ENCODE measurements around the gene CTSF. TPM values are rescaled to one million over a fixed set of nuclear protein-coding genes. Genes with fewer than 3 reads are reported as not detected.

Gene CTSF
- total RNA-seq, 1 experiment from 2014 or later: 3.7 TPM

DNA sequence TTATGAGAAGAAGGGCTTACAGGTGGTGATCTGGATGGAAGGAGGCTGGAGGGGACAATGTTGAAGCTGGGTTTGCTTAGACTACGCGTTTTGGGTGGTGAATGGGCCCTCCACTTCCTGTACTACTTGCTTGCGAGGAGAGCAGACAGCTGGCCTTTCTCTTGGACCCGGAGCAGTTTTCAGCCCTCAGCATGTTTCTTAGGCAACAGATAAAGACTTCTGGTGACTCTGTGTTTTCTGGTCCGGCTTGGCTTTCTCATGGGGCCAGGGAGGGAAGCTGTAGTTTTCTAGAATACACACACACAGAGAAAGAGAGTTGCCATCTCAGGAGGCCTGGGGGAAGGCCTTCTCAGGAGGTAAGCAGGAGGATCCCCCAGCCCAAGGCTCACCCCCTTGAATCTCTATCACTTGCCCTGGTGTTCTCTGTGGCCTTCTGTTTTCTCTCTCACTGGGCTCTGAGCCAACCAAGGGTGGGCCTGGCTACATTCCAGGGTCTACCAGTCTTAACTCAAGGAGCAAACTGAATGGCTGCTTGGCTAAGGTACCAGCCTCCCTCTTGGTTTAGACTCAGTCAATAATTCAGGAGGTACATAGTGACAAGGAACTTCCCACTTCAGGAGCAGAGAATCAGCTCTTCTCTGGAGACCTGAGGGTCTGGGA lies 27.0 kb upstream of the CTSF start:
- Histone ChIP-seq H3K27ac (ENCODE audit: low read depth, low read length, poor library complexity, severe bottlenecking) (peak overlapping the region; percentile 21), H3K4me3 (ENCODE audit: low read depth, low read length, poor library complexity, severe bottlenecking) (no peak overlapping the region), H3K36me3 (ENCODE audit: insufficient read depth, low read length, poor library complexity, severe bottlenecking) (peaks cover 14% of the 10 kb centered on the region), H3K27me3 (replicated peaks; ENCODE audit: insufficient read depth, low read depth, low read length, poor library complexity) (no peaks in the 10 kb centered on the region), H3K9me3 (ENCODE audit: low read depth, low read length, poor library complexity, severe bottlenecking) (no peaks in the 10 kb centered on the region), H3K4me1 (ENCODE audit: insufficient read depth, low read length, poor library complexity, severe bottlenecking) (peaks cover 9% of the 10 kb centered on the region)
- CTCF ChIA-PET: interaction anchor here (0.6 kb wide), 1 partner anchor 68 kb away, joined by 8 read pairs; no protein-coding TSS in a partner anchor
- intact Hi-C loops (cut with micrococcal nuclease; ENCODE audit: unreplicated experiment): no loop called here
- no peak for TF ChIP-seq EZH2 (IDR thresholded peaks at IDR 0.05; ENCODE audit: borderline replicate concordance, low read depth, low read length, poor library complexity, severe bottlenecking)
- TF ChIP-seq, protein P1, sequence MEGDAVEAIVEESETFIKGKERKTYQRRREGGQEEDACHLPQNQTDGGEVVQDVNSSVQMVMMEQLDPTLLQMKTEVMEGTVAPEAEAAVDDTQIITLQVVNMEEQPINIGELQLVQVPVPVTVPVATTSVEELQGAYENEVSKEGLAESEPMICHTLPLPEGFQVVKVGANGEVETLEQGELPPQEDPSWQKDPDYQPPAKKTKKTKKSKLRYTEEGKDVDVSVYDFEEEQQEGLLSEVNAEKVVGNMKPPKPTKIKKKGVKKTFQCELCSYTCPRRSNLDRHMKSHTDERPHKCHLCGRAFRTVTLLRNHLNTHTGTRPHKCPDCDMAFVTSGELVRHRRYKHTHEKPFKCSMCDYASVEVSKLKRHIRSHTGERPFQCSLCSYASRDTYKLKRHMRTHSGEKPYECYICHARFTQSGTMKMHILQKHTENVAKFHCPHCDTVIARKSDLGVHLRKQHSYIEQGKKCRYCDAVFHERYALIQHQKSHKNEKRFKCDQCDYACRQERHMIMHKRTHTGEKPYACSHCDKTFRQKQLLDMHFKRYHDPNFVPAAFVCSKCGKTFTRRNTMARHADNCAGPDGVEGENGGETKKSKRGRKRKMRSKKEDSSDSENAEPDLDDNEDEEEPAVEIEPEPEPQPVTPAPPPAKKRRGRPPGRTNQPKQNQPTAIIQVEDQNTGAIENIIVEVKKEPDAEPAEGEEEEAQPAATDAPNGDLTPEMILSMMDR (conservative IDR thresholded peaks at IDR 0.05; ENCODE audit: low read depth, low read length): no peak
- peak; percentile 44 for DNase-seq (ENCODE audit: low spot score)
- POLR2A ChIA-PET (ENCODE audit: low non-redundant PET): no interaction called here
- BruUV-seq (replicated peaks): no TSS peak

DNA sequence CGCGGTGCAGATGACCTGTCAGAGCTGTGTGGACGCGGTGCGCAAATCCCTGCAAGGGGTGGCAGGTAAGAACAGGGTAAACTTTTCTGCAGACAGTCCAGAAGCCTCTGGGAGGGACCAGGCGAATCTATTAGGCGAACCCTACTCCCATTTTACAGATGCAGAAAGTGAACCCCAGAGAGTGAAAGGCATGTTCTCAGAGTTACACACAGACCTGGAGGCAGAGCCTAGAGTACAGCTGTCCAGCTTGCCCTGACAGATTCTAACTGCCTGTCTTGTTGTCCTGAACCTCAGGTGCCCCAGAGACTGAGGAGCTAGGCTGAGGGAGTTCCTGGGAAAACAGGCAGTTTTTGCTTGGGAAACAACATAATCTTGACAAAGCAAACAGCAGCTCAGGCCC lies 25.2 kb upstream of the CTSF start:
- no peaks in the 10 kb centered on the region for H3K9me3 ChIP-seq (ENCODE audit: low read depth, low read length, poor library complexity, severe bottlenecking)
- H3K4me1 ChIP-seq (ENCODE audit: insufficient read depth, low read length, poor library complexity, severe bottlenecking): peaks cover 9% of the 10 kb centered on the region
- DNase-seq (ENCODE audit: low spot score): no peak
- no peaks in the 10 kb centered on the region for H3K36me3 ChIP-seq (ENCODE audit: insufficient read depth, low read length, poor library complexity, severe bottlenecking)
- no peak for TF ChIP-seq EZH2 (IDR thresholded peaks at IDR 0.05; ENCODE audit: borderline replicate concordance, low read depth, low read length, poor library complexity, severe bottlenecking)
- TF ChIP-seq, protein P1 (conservative IDR thresholded peaks at IDR 0.05; ENCODE audit: low read depth, low read length): no peak
- peak overlapping the region; percentile 72 for H3K27ac ChIP-seq (ENCODE audit: low read depth, low read length, poor library complexity, severe bottlenecking)
- peak overlapping the region; percentile 65 for H3K4me3 ChIP-seq (ENCODE audit: low read depth, low read length, poor library complexity, severe bottlenecking)
- ChIA-PET CTCF (no interaction called here), POLR2A (ENCODE audit: low non-redundant PET) (no interaction called here)
- intact Hi-C loops (cut with micrococcal nuclease; ENCODE audit: unreplicated experiment): no loop called here
- no TSS peak for BruUV-seq (replicated peaks)
- H3K27me3 ChIP-seq (replicated peaks; ENCODE audit: insufficient read depth, low read depth, low read length, poor library complexity): no peaks in the 10 kb centered on the region

DNA sequence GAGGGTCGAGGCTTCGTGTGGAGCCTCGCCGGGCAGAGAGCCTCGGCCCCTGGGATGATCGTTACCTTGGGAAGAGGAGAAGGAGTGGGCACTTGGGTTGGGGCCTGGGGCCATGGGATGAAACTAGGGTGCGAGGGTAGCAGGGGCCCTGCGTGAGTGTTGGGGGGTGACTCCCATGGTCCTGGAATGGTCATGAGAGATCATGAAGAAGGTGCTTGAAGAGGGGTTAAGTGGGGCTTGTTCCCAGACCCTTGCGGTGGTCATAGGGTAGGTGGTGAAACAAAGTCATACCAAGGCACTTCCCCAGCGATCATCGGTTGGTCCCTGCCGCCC lies 24.9 kb upstream of the CTSF start:
- intact Hi-C loops (cut with micrococcal nuclease; ENCODE audit: unreplicated experiment): no loop called here
- CTCF ChIA-PET: interaction anchor here (1.0 kb wide), 1 partner anchor 85 kb away, joined by 5 read pairs; no protein-coding TSS in a partner anchor
- Histone ChIP-seq H3K27ac (ENCODE audit: low read depth, low read length, poor library complexity, severe bottlenecking) (peak overlapping the region; percentile 72), H3K4me1 (ENCODE audit: insufficient read depth, low read length, poor library complexity, severe bottlenecking) (peaks cover 9% of the 10 kb centered on the region), H3K4me3 (ENCODE audit: low read depth, low read length, poor library complexity, severe bottlenecking) (peak overlapping the region; percentile 65), H3K9me3 (ENCODE audit: low read depth, low read length, poor library complexity, severe bottlenecking) (no peaks in the 10 kb centered on the region), H3K27me3 (replicated peaks; ENCODE audit: insufficient read depth, low read depth, low read length, poor library complexity) (no peaks in the 10 kb centered on the region), H3K36me3 (ENCODE audit: insufficient read depth, low read length, poor library complexity, severe bottlenecking) (no peaks in the 10 kb centered on the region)
- no peak for TF ChIP-seq EZH2 (IDR thresholded peaks at IDR 0.05; ENCODE audit: borderline replicate concordance, low read depth, low read length, poor library complexity, severe bottlenecking)
- TF ChIP-seq, protein P1 (conservative IDR thresholded peaks at IDR 0.05; ENCODE audit: low read depth, low read length): no peak
- POLR2A ChIA-PET (ENCODE audit: low non-redundant PET): no interaction called here
- TSS peak; percentile 67 for BruUV-seq (replicated peaks)
- DNase-seq (ENCODE audit: low spot score): no peak
